Measurements from ENCODE around the gene PTPRN2.
"Not testable (repeated sequence)": the region's sequence is repeated elsewhere in the genome, so short reads cannot be mapped to it uniquely, and the experiment has no call there.

PTPRN2 gene

DNA sequence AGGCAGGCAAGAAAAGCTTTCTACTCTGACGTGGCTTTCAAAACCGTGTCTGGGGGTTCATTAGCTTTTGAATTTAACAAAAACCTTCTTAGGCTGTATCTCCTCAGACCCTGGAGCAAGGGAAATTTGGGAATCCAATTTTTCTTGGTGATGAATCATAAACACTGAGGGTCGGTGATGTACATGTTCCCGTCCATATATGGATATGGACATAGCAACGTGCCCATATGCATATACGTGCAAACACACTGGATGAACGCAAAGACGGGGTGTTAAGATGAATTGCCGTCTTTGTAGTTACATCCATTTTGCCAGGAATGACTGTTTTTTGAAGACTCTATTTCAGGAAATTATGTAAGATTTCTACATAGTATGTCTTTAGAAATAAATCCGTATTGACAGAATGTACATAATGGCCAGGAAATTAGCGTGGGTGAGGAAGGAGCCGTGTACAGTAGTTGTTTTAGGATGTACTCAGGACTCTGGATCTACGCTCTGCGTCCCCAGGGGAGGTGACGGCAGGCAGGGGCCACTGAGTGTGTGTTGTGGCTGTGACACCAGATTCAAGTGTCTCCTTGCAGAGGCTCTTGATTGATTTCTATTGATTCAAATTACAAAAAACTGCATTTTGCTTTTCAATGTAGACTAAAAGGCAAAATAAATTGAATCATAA lies 1012.6 kb downstream of the PTPRN2 start:
- no peak for DNase-seq (ENCODE audit: low read depth in 2 of 2)

DNA sequence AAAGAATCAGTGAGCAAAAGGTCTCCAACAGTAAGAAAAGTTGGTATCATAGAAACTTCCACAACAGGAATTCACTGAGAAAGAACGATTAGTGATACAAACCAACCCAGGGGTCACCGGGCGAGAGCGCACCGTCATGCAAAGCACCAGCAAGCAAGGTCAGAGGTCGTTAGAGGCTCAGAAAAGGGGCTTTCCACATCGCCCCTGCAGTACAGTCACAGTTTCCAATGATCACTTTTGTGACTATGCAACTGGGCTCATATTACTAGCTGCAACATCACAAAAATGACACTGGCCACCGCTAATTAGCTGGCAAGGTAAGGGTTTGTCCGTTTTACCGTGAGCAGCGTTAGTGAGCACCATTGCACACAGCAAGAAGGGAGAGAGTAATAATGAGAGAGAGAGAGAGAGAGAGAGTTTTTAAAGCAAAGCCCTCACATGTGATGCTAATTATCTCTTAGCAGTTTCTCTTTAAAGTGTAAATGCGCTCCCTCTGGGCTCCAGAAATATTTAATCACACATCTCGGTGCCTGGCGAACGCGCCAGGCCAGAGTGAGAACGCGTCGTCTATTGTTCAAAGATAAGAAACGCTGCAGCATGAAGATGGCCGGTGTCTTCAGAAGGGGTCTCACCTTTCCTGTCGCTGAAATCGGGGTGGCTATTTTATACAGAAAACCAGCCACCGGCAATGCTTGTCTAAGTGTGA lies 1013.4 kb downstream of the PTPRN2 start:
- DNase-seq (ENCODE audit: low read depth in 2 of 2) = no peak

DNA sequence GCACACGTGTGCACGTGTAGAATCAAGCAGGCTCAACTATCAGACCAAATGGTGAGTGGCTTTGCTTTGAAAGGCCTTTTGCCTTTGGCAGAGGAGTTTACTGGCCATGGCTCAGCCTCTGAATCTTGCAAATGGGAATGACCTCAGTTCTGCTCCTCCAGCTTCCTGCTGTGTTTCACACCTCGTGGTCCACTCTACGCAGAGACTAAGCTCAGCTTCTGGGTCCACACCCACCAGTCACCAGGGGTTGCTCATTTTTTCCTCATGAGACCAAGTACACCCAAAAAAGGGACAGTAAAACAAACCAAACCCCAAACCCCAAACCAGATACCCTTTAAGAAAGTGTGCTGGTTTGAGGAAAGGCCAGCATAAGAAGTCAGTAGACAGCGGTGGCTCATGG lies 1014.4 kb downstream of the PTPRN2 start:
- no peak for DNase-seq (ENCODE audit: low read depth in 2 of 2)

DNA sequence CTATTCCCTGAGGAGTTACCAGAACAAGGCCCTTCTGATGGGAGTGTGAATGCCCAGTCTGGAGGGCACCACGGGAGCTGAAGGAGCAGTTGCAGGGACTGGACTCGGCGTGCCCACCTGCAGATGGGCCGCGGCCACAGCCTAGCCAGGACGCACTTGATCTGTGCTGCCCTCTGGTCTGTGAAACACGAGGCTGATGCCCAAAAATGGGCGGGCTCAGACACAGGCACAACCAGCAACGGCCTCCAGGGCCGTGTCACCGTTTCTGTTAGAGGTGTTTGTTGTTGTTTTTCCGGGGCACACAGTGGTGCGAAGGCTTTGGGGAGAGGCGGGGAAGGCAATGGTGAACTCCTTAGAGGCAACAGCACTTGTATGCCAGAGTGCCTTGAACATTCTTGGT lies 1015.0 kb downstream of the PTPRN2 start:
- no peak for DNase-seq (ENCODE audit: low read depth in 2 of 2)

DNA sequence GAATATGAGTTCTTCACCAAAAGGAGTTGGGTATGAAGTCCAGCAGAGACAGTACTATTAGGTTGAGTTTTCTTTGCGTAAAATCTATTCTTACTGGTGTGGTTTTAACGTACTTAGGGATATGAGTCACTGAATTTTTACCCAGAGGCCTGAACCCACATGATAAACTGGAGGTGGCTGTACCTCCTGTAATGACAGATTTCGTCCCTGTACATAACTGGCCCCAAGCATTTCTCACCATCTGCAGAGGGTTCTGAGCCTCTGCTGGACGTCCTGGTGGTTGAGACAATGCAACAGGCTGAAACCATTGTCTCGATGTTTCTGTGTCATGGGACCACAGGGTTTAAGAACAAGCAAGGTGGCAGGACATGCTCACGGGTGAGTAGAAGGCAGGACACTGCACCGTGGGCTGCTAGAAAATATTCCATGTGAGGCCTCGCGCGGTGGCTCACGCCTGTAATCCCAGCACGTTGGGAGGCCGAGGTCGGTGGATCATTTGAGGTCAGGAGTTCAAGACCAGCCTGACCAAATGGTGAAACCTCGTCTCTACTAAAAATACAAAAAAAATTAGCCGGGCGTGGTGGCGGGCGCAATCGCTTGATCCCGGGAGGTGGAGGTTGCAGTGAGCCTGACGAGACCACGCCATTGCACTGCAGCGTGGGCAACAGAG lies 1017.0 kb downstream of the PTPRN2 start:
- DNase-seq (ENCODE audit: low read depth in 2 of 2) = no peak

DNA sequence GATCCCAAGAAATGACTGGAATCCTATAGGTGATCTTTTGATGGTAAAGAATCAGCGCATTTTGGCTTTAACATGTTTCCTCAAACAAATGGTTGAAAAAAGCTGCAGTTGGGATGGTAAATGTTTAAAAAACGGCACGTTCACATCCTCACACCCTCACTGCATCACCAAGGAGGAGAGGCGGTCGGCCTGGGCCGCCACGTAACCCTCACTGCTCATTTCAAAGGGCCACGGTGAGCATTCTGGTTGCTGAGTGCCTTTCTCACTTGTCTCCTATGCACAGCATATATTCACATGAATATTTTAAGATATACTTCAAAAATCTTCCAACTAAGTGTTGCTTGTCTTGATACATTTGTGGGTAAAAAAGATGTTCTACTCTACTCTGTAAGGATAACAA lies 1017.7 kb downstream of the PTPRN2 start:
- no peak for DNase-seq (ENCODE audit: low read depth in 2 of 2)

DNA sequence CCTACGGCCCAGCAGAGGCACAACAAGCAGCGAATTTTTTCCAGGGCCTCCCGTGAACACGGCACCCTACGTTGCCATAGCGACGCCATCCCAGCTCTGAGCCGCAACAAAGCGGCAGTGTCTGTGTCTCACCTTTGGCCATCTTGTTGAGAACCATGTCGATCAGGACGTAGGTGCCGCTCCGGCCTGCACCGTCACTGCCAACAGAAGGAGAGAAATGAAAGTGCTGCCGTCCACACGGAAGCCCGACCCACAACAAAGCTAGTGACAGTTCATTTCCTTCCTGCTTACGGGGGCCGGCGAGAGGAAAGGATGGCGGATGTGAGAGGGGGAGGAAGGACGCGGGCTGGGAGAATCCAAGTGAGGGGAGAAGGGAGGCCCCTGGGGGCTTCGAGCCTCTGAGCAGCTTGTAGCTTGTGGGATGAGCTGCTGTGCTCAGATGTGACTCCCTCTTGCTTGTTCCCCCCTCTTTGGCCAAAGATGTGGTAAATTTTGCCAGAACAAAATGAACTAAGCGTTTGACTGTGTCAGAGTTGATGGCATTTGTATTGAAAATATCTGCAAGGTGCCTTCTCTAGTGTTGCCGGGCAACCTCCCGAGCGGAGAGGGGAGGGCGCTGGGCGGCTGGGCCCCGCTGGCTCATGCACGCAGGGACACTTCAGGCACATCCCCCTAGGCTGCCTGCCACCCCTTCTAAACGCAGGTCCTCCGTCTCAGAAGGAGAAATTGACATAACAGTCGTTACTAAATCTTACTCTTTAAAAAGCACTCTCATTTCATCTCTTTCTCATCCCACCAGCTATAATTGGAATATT lies 1018.6 kb downstream of the PTPRN2 start:
- peak; percentile 12 to 43 for DNase-seq (ENCODE audit: low read depth in 2 of 2)

DNA sequence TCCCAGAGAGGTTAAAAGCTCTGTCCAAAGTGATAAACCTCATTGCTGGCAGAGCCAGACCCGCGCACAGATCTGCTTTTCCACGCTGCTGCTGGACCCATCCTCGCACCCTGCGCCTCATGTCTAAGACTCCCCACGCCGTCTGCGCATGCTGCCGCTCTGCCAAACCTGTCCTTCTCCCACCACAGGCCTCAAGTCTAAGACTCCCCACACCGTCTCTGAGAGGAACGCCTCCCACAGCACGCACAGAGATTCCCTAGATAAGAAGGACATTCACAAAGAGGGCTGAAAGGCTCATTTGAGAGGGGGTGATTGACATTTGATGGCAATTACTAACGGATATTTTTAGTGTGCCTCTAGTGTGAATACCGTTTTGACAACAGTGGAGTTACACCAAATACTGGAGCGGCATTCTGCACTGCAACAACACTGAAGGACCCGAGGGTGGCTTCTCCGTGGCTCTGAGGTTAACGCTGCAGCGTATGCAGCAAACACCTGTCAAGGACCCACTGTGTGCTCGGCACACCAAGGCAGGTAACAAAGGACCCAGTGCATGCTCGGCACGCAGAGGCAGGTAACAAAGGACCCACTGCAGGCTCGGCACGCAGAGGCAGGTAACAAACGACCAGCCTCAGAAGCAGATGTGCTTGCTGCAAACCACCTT lies 1019.4 kb downstream of the PTPRN2 start:
- DNase-seq (ENCODE audit: low read depth in 2 of 2) = no peak

DNA sequence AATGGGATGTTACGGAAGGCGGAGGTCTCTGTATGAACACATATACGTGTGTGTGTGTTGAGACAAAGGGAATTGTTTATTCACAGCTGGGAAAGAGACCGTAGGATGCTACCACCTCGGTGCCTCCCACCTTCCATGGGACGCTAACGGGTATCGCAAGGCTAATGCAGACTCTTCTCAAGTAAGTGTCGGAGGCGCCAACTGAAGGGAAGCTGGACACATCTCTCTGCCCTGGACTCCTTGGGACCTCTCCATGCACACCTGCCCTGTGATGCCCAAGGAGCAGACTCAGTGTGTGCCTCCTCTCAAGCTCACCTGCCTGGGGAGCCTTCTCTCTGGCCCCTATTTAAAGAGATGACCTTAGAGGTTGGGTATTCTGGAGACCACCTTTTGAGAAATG lies 1020.0 kb downstream of the PTPRN2 start:
- no peak for DNase-seq (ENCODE audit: low read depth in 2 of 2)

DNA sequence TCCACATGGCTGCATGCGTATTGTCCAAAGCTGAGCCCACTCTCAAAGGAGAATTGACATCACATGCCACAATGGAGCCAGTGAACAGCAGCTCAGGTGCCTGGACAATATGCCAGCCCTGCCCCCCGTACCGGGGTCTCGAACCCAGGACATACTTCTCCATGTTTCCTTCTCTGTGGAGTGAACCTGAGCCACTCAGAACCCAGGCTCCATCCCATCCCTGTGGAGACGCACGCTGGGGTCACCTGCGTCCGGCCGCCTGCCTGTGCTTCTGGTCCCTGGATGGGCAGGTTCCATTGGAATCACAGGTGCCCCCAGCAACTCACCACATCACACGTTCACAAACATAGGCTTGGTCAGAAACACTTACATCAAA lies 1021.0 kb downstream of the PTPRN2 start:
- no peak for DNase-seq (ENCODE audit: low read depth in 2 of 2)

DNA sequence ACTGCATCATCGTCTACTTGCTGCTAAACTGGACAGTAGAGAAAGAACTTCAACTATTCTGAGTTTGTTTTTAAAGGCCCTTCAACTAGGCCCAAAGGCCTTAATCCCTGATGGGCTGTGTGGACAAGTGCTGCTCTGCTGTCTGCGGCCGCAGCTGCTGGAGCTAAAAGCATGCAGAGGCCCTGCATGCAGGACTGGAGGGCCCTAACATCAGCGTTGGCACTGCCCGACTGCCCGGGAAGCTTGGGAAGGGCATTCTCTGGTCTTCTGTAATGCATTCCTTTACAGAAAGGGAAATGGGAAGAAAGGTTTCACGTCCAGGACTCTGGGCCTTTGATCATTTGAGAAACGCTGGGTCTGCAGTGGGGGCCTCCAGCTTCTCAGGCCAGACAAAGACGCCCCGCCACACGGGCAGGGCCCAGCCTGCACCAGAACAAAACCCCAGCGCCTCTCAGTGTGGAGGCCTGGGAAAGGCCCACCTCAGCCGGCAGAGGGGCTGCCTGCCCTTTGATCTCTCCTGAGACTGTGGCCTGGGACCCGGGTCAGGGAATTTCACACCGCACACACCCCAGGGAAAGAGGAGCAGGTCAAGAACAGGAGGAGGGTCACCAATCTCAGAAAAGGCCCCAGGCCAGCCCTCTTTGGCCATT lies 1021.5 kb downstream of the PTPRN2 start:
- no peak for DNase-seq (ENCODE audit: low read depth in 2 of 2)

DNA sequence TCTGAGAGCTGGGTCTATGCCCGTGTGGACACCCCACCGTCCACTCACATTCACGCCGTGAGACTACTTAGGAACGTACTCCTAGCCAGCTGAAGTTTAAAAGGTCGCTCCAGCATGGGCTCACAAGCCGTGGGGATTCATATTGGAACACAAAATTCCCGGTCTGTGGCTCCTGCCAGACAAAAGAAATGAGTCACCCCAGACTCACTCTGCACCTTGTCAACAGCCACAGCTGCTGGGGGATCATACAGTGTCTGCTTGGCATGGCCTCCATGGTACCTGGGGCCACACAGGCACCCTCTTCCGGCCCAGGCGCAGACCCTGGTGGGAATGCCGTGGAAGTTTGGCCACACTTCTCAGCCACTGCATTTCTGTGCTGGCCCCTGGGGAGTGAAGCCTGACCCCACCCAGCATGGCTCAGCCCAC lies 1022.4 kb downstream of the PTPRN2 start:
- DNase-seq (ENCODE audit: low read depth in 2 of 2) = no peak

DNA sequence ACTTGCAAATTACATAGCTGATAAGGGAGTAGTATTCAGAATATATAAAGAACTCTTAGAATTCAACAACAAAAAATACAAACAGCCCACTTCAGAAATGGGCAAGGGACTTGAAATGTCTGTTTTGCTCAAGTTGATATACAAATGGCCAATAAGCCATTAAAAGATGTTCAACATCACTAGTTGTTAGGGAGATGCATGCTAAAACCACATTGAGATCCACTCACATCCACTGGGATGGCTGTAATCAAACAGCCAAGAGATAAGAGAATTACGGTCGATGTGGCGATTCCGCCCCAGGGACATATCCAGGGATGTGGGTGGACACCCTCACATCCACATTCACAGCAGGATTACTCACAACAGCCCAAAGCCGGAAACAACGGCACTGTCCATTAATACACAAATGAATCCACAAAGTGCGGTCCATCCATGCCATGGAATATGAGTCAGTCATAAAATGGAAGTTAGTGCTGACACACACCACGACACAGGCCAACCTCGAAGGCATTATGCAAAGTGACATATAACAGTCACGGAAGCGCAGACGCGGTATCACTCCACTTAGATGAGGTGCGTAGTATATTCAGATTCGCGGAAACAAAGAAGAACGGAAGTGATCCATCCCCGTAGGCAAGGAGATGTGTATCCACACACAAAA lies 1023.0 kb downstream of the PTPRN2 start:
- no peak for DNase-seq (ENCODE audit: low read depth in 2 of 2)

DNA sequence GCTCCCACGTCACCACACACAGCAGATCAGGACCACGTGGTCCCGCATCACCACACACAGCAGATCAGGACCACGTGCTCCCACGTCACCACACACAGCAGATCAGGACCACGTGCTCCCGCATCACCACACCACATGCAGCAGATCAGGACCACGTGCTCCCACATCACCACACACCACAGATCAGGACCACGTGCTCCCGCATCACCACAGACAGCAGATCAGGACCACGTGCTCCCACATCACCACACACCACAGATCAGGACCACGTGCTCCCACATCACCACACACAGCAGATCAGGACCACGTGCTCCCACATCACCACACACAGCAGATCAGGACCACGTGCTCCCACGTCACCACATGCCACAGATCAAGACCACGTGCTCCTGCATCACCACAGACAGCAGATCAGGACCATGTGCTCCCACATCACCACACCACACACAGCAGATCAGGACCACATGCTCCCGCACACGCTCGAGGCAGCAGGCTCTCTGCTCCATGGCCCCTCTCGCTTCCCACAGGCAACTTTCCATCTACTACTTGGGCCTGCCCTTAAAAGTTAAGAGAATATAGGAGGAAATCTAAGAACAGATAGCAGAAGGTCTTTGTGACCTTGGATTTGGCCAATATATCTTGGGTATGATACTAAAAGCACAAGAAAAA lies 1024.0 kb downstream of the PTPRN2 start:
- not testable (repeated sequence) for DNase-seq (ENCODE audit: low read depth in 2 of 2)

DNA sequence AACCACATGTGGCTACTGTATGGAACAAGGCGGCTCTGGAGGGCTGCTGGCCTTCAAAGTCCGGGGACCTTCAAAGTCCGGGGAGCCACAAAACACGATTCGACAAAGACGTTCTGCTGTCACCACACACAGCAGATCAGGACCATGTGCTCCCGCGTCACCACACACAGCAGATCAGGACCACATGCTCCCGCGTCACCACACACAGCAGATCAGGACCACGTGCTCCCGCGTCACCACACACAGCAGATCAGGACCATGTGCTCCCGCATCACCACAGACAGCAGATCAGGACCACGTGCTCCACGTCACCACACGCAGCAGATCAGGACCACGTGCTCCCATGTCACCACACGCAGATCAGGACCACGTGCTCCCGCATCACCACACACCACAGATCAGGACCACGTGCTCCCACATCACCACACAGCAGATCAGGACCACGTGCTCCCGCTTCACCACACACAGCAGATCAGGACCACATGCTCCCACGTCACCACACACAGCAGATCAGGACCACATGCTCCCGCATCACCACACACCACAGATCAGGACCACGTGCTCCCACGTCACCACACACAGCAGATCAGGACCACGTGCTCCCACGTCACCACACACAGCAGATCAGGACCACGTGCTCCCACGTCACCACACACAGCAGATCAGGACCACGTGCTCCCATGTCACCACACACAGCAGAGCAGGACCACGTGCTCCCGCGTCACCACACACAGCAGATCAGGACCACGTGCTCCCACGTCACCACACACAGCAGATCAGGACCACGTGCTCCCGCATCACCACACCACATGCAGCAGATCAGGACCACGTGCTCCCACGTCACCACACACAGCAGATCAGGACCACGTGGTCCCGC lies 1024.9 kb downstream of the PTPRN2 start:
- not testable (repeated sequence) for DNase-seq (ENCODE audit: low read depth in 2 of 2)

DNA sequence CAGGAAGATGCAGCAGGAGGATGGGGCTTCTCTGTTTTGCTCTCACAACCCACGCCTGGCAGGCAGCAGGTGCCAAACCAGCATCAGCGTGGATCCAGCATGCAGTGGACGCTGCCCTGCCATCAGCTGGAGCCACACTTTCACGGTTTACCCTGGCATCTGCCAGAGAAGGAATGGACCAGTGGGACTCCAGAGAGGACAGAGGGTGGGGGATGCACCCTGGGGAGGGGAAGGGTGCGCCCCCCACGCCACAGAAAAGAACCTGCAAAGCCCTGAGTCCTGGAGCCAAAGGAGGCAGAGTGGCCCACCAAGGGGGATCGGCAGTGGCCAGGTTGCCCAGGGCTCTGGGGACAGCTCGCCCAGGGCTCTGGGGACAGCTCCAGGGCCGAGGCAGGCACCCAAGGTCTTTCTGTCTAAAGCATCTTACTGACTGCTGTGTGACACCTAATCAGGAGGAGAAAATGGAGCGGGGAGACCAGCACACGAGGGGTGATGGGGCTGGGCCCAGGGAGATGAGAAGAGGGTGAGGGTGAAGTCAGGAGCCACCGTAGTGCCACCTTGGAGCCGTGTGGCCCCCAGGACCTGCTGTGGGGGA lies 1025.7 kb downstream of the PTPRN2 start:
- DNase-seq (ENCODE audit: low read depth in 2 of 2) = no peak

DNA sequence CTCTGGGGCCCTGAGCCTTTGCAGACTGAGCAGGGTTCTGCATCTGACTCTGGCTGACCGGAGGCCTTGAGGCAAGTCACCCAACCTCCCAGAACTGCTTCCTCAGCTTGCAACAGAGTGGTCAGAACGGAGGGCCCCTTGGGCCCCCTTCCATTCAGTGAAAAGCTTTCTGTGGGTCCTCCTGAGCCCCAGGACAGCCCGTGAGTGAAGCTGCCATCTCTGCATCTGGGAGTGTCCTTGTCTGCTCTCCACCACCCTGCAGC lies 1026.2 kb downstream of the PTPRN2 start:
- no peak for DNase-seq (ENCODE audit: low read depth in 2 of 2)

DNA sequence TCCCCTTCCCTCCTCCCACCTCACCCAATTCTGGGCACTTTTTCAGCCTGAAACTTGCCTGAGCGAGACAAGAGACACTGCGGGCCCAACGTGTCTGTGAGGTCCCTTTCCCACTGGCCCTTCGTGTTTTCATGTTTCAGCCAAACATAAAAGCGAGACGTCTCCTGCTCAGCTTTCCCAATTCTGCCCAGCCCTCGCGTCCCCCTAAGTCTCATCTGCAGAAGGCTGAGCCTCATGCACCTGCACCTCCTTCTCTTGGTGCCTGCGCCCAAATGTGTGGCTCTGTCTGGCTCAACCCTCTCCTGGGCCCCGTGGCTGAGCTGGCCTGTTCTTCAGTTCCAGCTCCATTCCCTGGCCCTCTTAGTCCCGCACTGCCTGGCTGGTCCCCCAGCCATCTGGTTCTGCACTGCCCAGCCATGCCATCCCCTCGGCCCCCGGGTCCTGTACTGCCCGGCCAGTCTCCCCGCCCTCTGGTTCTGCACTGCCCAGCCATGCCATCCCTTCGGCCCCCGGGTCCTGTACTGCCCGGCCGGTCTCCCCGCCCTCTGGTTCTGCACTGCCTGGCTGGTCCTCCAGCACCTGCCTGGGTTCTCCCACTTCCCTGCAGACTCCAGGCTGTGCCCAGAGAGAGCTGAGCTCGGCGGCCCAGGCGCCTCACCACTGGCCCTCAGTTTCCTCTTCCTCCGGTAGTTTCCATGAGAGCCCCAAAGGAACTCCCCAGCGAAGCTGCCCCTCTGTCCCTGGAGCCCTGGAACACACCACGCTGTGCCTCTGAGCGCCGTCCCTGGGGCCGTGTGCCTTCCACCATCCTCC lies 1026.7 kb downstream of the PTPRN2 start:
- no peak for DNase-seq (ENCODE audit: low read depth in 2 of 2)

Measured in activated CD4-positive, alpha-beta T cell treated with anti-CD3 and anti-CD28 coated beads for 24 hours (primary cell).